Peyer's patch (tissue), 4 donors: ENCODE measurements around the gene SCTR. TPM values are rescaled to one million over a fixed set of nuclear protein-coding genes. Genes with fewer than 3 reads are reported as not detected.
A peak's percentile ranks its signal among the peaks of the same experiment; 100 is the strongest.

ENCODE experiments used
- DNase-seq, 3 donors: peaks; one replicate each; pipeline ENCODE4 v3.0.0-alpha.2; 2017 to 2019
- H3K27ac ChIP-seq, 4 donors: fragments of 200-600 bp; sonication (generic); one replicate each; pipeline ENCODE4 v1.5.1; 2016 to 2019
- H3K27me3 ChIP-seq, 2 donors: fragments of 200-600 bp; sonication (generic); one replicate each; pipeline ENCODE4 v1.5.1; 2019
- H3K36me3 ChIP-seq, 3 donors: fragments of 200-600 bp; sonication (generic); one replicate each; pipeline ENCODE4 v1.5.1; 2016 to 2019
- H3K4me1 ChIP-seq, 4 donors: fragments of 200-600 bp; sonication (generic); one replicate each; pipeline ENCODE4 v1.5.1; 2016 to 2019
- H3K4me3 ChIP-seq, 4 donors: fragments of 200-600 bp; sonication (generic); 1 replicate in 3 of 4; 2 replicates in 1 of 4; pipeline ENCODE4 v1.5.1; 2016 to 2019; ENCODE audit warnings: mild to moderate bottlenecking in 1 of 4
- H3K9me3 ChIP-seq, 4 donors: fragments of 200-600 bp; sonication (generic); one replicate each; pipeline ENCODE4 v1.5.1; 2016 to 2019; ENCODE audit warnings: mild to moderate bottlenecking in 1 of 4
- POLR2A ChIP-seq, 2 donors: fragments of 450-650 bp; IDR thresholded peaks; one replicate each; pipeline ENCODE4 v1.5.1; 2017; ENCODE audit warnings: antibody characterized with exemption in 2 of 2, mild to moderate bottlenecking in 2 of 2, moderate library complexity in 2 of 2
- total RNA-seq, 4 donors: library from RNA; depleted of rRNA; stranded (reverse); fragments of >200 nt; gene quantifications; one replicate each; pipeline ENCODE4 v1.1.0, GENCODE V29; 2016
- TF ChIP-seq, protein P1 (sequence below), 6 experiments: fragments of 450-650 bp in 4 of 6; fragments of 200-600 bp in 2 of 6; sonication (generic) in 1 of 6; IDR thresholded peaks; one replicate each; pipeline ENCODE4 v1.5.1; 2017 to 2019; ENCODE audit warnings: antibody characterized with exemption in 6 of 6, mild to moderate bottlenecking in 3 of 6, moderate library complexity in 1 of 6

Gene SCTR
- total RNA-seq, 4 donors from 2014 or later, result 0.54 to 1.7 TPM; not detected in 2

DNA sequence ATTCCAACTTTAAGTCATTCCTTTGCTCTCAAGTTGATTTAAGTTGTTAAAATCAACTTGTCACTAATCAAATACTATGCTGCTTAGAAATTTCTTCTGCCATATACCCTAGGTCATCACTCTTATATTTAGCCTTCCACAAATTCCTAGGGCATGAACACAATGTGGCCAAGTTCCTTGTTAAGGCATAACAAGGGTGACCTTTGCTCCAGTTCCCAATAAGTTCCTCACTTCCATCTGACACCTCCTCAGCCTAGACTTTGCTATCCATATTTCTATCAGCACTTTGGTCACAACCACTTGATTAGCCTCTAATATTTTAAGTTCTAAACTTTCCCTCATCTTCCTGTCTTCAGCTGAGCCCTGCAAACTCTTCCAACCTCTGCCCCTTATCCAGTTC is 102.5 kb downstream of the SCTR start:
- no peaks in the 10 kb centered on the region for H3K9me3 ChIP-seq
- TF ChIP-seq, protein P1, sequence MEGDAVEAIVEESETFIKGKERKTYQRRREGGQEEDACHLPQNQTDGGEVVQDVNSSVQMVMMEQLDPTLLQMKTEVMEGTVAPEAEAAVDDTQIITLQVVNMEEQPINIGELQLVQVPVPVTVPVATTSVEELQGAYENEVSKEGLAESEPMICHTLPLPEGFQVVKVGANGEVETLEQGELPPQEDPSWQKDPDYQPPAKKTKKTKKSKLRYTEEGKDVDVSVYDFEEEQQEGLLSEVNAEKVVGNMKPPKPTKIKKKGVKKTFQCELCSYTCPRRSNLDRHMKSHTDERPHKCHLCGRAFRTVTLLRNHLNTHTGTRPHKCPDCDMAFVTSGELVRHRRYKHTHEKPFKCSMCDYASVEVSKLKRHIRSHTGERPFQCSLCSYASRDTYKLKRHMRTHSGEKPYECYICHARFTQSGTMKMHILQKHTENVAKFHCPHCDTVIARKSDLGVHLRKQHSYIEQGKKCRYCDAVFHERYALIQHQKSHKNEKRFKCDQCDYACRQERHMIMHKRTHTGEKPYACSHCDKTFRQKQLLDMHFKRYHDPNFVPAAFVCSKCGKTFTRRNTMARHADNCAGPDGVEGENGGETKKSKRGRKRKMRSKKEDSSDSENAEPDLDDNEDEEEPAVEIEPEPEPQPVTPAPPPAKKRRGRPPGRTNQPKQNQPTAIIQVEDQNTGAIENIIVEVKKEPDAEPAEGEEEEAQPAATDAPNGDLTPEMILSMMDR (IDR thresholded peaks at IDR 0.05), result no peak
- no peak for TF ChIP-seq POLR2A (IDR thresholded peaks at IDR 0.05)
- no peaks in the 10 kb centered on the region for H3K27me3 ChIP-seq
- H3K36me3 ChIP-seq, result no peaks in the 10 kb centered on the region
- peaks cover 0 to 60% (median 8%) of the 10 kb centered on the region in 4 donors for H3K4me1 ChIP-seq
- peak in 1 of 3 donors; percentile 47 for DNase-seq
- no peak overlapping the region for H3K4me3 ChIP-seq
- H3K27ac ChIP-seq, result peak overlapping the region in 2 of 4 donors; percentile 52 to 77

DNA sequence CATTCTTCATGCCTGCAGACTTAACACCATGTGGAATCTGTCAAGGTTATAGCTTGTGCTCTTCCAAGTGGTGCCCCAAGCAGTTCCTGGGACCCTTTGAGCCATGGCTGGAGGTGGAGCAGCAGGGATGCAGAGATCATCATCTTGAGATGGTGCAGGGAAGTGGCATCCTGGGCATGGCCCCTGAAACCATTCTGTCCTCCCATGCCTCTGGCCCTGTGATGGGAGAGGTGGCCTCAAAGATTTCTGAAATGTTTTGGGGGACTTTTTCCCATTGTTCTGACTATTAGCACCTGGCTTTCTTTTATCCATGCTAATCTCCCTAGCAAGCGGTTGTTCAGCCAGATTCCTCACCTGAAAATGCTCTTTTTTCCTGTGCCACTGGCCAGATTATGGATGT is 103.0 kb downstream of the SCTR start:
- Histone ChIP-seq H3K36me3 (no peaks in the 10 kb centered on the region), H3K4me3 (no peak overlapping the region), H3K27me3 (no peaks in the 10 kb centered on the region), H3K9me3 (no peaks in the 10 kb centered on the region), H3K4me1 (peaks cover 0 to 56% (median 8%) of the 10 kb centered on the region in 4 donors), H3K27ac (peak overlapping the region in 2 of 4 donors; percentile 52 to 77)
- DNase-seq, result no peak
- no peak for TF ChIP-seq POLR2A (IDR thresholded peaks at IDR 0.05)
- TF ChIP-seq, protein P1 (IDR thresholded peaks at IDR 0.05), result no peak

DNA sequence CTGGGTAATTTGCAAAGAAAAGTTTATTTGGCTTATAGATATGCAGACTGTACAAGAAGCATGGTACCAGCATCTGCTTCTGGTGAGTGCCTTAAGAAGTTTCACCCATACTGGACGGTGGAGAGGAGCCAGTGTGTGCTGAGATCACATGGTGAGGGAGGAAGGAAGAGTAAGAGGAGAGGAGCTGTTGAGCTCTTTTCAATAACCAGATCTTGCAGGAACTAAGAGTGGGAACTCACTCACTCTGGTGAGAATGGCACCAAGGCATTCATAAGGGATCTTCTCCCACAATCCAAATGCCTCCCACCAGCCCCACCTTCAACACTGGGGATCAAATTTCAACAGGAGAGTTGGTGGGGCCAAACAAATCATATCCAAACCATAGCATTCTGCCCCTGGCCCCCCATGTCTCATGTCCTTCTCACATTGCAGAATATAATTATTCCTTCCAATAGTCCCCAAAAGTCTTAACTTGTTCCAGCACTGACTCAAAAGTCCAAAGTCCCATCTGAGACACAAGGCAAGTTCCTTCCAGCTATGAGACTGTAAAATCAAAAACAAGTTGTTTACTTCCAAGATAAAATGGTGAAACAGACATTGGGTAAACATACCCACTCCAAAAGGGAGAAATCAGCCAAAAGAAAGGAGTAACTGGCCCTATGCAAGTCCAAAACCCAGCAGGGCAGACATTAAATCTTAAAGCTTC is 104.3 kb downstream of the SCTR start:
- TF ChIP-seq, protein P1 (IDR thresholded peaks at IDR 0.05), result no peak
- no peak for TF ChIP-seq POLR2A (IDR thresholded peaks at IDR 0.05)
- DNase-seq, result peak in 1 of 3 donors; percentile 61
- no peaks in the 10 kb centered on the region for H3K27me3 ChIP-seq
- H3K9me3 ChIP-seq, result no peaks in the 10 kb centered on the region
- peaks cover 0 to 43% (median 7%) of the 10 kb centered on the region in 4 donors for H3K4me1 ChIP-seq
- no peak overlapping the region for H3K4me3 ChIP-seq
- no peaks in the 10 kb centered on the region for H3K36me3 ChIP-seq
- H3K27ac ChIP-seq, result peak overlapping the region in 2 of 4 donors; percentile 27 to 77

DNA sequence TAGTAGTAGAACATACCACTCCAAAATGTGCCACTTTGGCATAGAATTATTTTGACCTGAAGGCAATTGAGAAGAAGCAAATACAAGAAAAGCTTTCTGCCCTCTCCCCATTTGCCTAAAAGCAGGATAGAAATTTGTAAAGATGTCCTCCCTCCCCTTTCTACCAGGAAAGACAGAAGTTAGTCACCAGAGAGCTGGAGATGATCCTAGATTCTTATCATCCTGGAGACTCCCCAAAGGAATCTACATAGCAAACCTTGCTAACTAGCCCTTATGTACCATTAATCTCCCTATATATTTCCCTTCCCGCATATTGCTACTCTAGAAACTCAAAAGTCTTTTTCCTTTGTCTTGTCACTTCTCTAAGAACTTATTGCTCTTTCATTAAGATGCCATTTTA is 105.2 kb downstream of the SCTR start:
- peaks cover 0 to 34% (median 7%) of the 10 kb centered on the region in 4 donors for H3K4me1 ChIP-seq
- TF ChIP-seq POLR2A (IDR thresholded peaks at IDR 0.05), result no peak
- TF ChIP-seq, protein P1 (IDR thresholded peaks at IDR 0.05), result no peak
- no peaks in the 10 kb centered on the region for H3K27me3 ChIP-seq
- no peaks in the 10 kb centered on the region for H3K36me3 ChIP-seq
- H3K4me3 ChIP-seq, result no peak overlapping the region
- no peak for DNase-seq
- H3K9me3 ChIP-seq, result no peaks in the 10 kb centered on the region
- H3K27ac ChIP-seq, result no peak overlapping the region

DNA sequence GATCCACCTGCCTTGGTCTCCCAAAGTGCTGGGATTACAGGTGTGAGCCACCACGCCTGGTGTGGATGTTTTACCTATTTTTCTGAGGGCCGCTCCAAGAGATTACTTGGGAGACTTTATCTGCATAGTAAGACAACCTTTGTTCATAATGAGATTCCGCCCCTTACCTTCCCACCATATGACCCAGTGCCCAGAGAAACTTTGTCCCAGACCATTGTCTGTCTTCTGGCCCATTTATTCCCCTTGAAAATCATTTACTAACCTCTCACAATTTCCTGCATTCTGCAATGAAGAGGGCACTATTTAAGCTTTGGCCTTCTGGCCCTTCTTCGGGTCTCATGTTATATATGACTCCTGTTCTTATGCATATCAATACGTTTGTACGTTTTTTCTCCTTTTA is 106.4 kb downstream of the SCTR start:
- peak in 1 of 2 donors; percentile 30 for TF ChIP-seq POLR2A (IDR thresholded peaks at IDR 0.05)
- TF ChIP-seq, protein P1 (IDR thresholded peaks at IDR 0.05), result no peak
- Histone ChIP-seq H3K4me3 (no peak overlapping the region), H3K9me3 (no peaks in the 10 kb centered on the region), H3K27ac (peak overlapping the region in 2 of 4 donors; percentile 61 to 78), H3K36me3 (no peaks in the 10 kb centered on the region), H3K27me3 (no peaks in the 10 kb centered on the region), H3K4me1 (peaks cover 0 to 30% (median 5%) of the 10 kb centered on the region in 4 donors)
- no peak for DNase-seq
